Measurements from ENCODE around the gene MACIR.

DNA sequence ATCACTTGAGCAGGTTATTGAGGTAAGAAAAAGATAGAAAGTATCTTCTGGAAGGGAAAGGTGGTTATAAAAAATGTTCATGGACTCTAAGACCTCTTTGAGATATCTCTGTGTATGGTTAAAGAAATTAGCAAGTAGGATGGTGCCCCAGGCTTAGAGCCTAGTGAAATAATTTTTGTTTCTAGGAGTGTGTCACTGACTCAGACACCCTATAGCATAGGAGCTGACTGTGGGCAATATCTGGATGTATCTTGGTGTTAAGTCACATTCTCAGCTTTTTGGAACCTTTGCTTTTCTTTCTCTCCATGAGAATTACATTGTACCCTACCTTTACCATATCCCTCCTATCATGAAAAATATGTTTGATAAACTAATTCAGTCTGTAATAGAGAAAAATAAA is 12.0 kb downstream of the MACIR start:
- TF ChIP-seq POLR2A (IDR thresholded peaks at IDR 0.05) = no peak
- TF ChIP-seq, protein P1, sequence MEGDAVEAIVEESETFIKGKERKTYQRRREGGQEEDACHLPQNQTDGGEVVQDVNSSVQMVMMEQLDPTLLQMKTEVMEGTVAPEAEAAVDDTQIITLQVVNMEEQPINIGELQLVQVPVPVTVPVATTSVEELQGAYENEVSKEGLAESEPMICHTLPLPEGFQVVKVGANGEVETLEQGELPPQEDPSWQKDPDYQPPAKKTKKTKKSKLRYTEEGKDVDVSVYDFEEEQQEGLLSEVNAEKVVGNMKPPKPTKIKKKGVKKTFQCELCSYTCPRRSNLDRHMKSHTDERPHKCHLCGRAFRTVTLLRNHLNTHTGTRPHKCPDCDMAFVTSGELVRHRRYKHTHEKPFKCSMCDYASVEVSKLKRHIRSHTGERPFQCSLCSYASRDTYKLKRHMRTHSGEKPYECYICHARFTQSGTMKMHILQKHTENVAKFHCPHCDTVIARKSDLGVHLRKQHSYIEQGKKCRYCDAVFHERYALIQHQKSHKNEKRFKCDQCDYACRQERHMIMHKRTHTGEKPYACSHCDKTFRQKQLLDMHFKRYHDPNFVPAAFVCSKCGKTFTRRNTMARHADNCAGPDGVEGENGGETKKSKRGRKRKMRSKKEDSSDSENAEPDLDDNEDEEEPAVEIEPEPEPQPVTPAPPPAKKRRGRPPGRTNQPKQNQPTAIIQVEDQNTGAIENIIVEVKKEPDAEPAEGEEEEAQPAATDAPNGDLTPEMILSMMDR (IDR thresholded peaks at IDR 0.05) = no peak

All from adrenal gland (tissue), 5 donors.